ENCODE data around the gene APMAP. TPM values are rescaled to one million over a fixed set of nuclear protein-coding genes. Genes with fewer than 3 reads are reported as not detected.
A peak's percentile ranks its signal among the peaks of the same experiment; 100 is the strongest.

Gene APMAP
- total RNA-seq, 1 experiment from 2014 or later = 67.8 TPM

- no peak overlapping the region for H3K56ac ChIP-seq (ENCODE audit: insufficient read length, low read depth, low read length)
- no peak overlapping the region for H3K27ac ChIP-seq (ENCODE audit: insufficient read length, low read depth, low read length)
- peaks cover 7% of the 10 kb centered on the region in 2 experiments; a peak in 3 of 4 replicates for H3K4me1 Mint-ChIP-seq
- no peak overlapping the region for H2BK5ac ChIP-seq (ENCODE audit: insufficient read length, low read length)
- H3K4ac ChIP-seq (ENCODE audit: low read depth, low read length) = no peak overlapping the region
- no peak overlapping the region for H3K23ac ChIP-seq (ENCODE audit: insufficient read length, low read depth, low read length)
- no peak overlapping the region for H2BK20ac ChIP-seq (ENCODE audit: low read depth, low read length, poor library complexity, severe bottlenecking)
- H3K4me2 ChIP-seq (ENCODE audit: insufficient read depth, insufficient read length, low read length) = no peak overlapping the region
- no peak overlapping the region for H4K91ac ChIP-seq (ENCODE audit: insufficient read length, low read depth, low read length)
- H2AFZ ChIP-seq (ENCODE audit: low read length) = no peak overlapping the region
- H3K9ac ChIP-seq (ENCODE audit: extremely low read depth, insufficient read length, low read length) = no peak overlapping the region
- no peak for TF ChIP-seq CTCF (conservative IDR thresholded peaks at IDR 0.05)
- peaks cover 49% of the 10 kb centered on the region for H3K27me3 Mint-ChIP-seq (ENCODE audit: low read depth)
- H3K14ac ChIP-seq (ENCODE audit: insufficient read depth, low read length) = no peak overlapping the region
- H2BK15ac ChIP-seq (ENCODE audit: low read depth, low read length) = no peak overlapping the region
- H3K27ac Mint-ChIP-seq = no peak overlapping the region
- H4K8ac ChIP-seq (replicated peaks; ENCODE audit: insufficient read length, low read depth, low read length) = no peak overlapping the region
- H3K4me1 ChIP-seq (ENCODE audit: insufficient read depth, low read length) = no peaks in the 10 kb centered on the region
- H4K5ac ChIP-seq (ENCODE audit: insufficient read length, low read depth, low read length) = no peak overlapping the region
- H2BK12ac ChIP-seq (ENCODE audit: insufficient read length, low read depth, low read length) = no peak overlapping the region
- no peaks in the 10 kb centered on the region for H3K79me2 ChIP-seq (ENCODE audit: insufficient read depth, low read length)
- peaks cover 0 to 3% of the 10 kb centered on the region in 2 experiments; a peak in 2 of 5 replicates for H3K9me3 Mint-ChIP-seq
- H3K79me1 ChIP-seq (ENCODE audit: insufficient read depth, low read depth, low read length, poor library complexity, severe bottlenecking) = no peaks in the 10 kb centered on the region
- H3K4me3 Mint-ChIP-seq = no peak overlapping the region
- no peak overlapping the region for H2BK120ac ChIP-seq (ENCODE audit: low read depth, low read length, poor library complexity, severe bottlenecking)
- H3K27me3 ChIP-seq (ENCODE audit: insufficient read depth, low read length) = no peaks in the 10 kb centered on the region
- H2AK5ac ChIP-seq (ENCODE audit: insufficient read length, low read length) = no peak overlapping the region
- H3K9me3 ChIP-seq (ENCODE audit: control insufficient read depth, low read depth, low read length) = no peaks in the 10 kb centered on the region
- DNase-seq = peak; percentile 8
- no CpG with 5 or more reads among the region's 4 CpGs for WGBS (ENCODE audit: extremely low coverage, insufficient read length, low lambda C conversion rate)
- H3K36me3 Mint-ChIP-seq (ENCODE audit: insufficient read depth in 1 of 3, low read depth in 3 of 3) = no peaks in the 10 kb centered on the region
- no peak overlapping the region for H3K18ac ChIP-seq (ENCODE audit: insufficient read length, low read depth, low read length)
- no peaks in the 10 kb centered on the region for H4K20me1 ChIP-seq (ENCODE audit: control insufficient read depth, insufficient read depth, insufficient read length)
- H3T11ph ChIP-seq (ENCODE audit: low read length) = no peak overlapping the region
- H3K23me2 ChIP-seq (ENCODE audit: insufficient read length, low read depth, low read length, poor library complexity, severe bottlenecking) = no peaks in the 10 kb centered on the region
Observed at GRCh38 chr20:25000268-25000801, 7.8 kb upstream of the APMAP start.
